ENCODE measurements around the gene SART3. TPM values are rescaled to one million over a fixed set of nuclear protein-coding genes. Genes with fewer than 3 reads are reported as not detected.

SART3 gene
- polyA plus RNA-seq, 1 of the 3 experiments (the other 2 are of a cell fraction): 28.9 TPM

DNA sequence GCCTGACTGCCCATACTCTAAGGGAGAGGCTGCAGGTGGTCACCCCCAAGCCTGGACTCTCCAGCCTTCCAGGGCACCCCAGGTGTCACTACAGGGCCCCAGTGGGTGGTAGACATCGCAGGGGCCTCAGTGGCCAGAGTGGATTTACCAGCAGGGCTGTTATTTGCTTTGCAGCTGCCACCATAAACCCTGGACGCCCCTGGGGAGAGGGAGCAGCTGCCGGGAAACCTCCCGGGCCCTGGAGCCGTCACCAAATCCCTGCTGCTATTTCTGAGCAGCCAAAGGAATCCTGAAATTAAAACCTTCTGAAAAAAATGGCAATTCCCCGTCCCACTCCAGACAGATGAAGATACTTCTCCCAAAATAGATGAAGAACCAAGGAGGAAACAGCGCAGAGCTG is 23.0 kb upstream of the SART3 start:
- H3K4me2 ChIP-seq: no peak overlapping the region

DNA sequence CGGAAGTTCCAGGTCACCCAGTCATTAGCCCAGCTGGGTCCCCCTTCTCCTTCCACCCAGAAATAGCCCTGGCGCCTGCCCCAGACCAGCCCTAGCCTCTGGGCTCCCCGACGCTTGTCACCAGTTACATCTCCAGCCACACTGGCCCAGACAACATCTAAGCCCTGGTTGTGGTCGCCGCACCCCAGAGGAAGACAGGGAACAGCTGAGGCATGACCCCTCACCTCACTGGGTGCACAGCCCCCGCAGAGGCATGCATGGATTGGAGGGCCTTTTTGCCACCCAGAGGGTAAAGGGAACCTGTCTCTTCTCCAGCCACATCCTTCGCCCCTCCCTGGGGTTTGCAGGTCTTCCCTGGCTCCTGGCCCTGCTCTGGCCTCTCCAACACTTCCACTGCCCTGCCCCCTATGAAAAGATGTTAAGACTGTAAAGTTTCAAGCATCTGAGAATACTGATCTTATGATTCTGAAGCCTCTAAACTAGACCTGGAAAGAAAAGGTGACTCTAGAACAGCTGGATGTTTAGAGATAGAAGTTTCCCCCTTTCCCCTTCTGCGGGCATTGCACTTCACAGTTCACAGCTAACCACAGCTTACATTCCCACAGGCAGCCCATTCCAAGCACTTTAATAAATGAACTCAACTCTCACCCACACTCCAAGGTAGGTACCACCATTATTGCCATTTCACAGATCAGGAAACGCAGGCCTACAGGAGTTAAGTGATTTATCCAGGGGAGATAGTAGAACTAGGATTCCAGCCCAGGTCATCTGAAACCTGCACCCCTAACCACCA is 22.2 kb upstream of the SART3 start:
- Histone ChIP-seq H3K9me3 (no peaks in the 10 kb centered on the region), H3K36me3 (replicated peaks in 1 of 2; ENCODE audit: control insufficient read depth in 1 of 2, insufficient read depth in 2 of 2, low read length in 1 of 2) (no peaks in the 10 kb centered on the region), H3K4me1 (ENCODE audit: control insufficient read depth in 1 of 2, insufficient read depth in 2 of 2, low read depth in 1 of 2, low read length in 1 of 2) (peaks cover 0 to 5% of the 10 kb centered on the region in 2 experiments; a peak in 1 of 4 replicates), H3K27ac (ENCODE audit: low read depth in 2 of 2, low read length in 1 of 2) (no peak overlapping the region), H3K27me3 (ENCODE audit: insufficient read depth) (no peaks in the 10 kb centered on the region), H3K9me2 (no peaks in the 10 kb centered on the region), H3K79me2 (ENCODE audit: insufficient read depth) (no peaks in the 10 kb centered on the region), H3K9ac (no peak overlapping the region), H3K4me3 (ENCODE audit: low read depth in 2 of 2, low read length in 1 of 2) (no peak overlapping the region), H3F3A (replicated peaks; ENCODE audit: insufficient read depth) (no peaks in the 10 kb centered on the region), H4K20me1 (ENCODE audit: insufficient read depth) (no peaks in the 10 kb centered on the region), H3K4me2 (no peak overlapping the region), H2AFZ (ENCODE audit: low read depth) (no peak overlapping the region)
- CTCF ChIA-PET: interaction anchor here (1.6 to 4.7 kb wide), 3 partner anchors 12 to 34 kb away, joined by 4 to 38 read pairs (median 8); no protein-coding TSS in a partner anchor
- POLR2A ChIA-PET: no interaction called here
- 87% methylated on average over 10 of the region's 10 CpGs for WGBS (ENCODE audit: low lambda C conversion rate)
- no peak for DNase-seq
- no peak for TF ChIP-seq YY1 (IDR thresholded peaks at IDR 0.05; ENCODE audit: low read depth)
- TF ChIP-seq RAD21 (IDR thresholded peaks at IDR 0.05; ENCODE audit: low read length): no peak
- no peak for TF ChIP-seq TEAD4 (IDR thresholded peaks at IDR 0.05; ENCODE audit: borderline replicate concordance, insufficient read depth)
- no peak for TF ChIP-seq USF1 (IDR thresholded peaks at IDR 0.05; ENCODE audit: borderline replicate concordance, low read depth)
- TF ChIP-seq, protein P1, sequence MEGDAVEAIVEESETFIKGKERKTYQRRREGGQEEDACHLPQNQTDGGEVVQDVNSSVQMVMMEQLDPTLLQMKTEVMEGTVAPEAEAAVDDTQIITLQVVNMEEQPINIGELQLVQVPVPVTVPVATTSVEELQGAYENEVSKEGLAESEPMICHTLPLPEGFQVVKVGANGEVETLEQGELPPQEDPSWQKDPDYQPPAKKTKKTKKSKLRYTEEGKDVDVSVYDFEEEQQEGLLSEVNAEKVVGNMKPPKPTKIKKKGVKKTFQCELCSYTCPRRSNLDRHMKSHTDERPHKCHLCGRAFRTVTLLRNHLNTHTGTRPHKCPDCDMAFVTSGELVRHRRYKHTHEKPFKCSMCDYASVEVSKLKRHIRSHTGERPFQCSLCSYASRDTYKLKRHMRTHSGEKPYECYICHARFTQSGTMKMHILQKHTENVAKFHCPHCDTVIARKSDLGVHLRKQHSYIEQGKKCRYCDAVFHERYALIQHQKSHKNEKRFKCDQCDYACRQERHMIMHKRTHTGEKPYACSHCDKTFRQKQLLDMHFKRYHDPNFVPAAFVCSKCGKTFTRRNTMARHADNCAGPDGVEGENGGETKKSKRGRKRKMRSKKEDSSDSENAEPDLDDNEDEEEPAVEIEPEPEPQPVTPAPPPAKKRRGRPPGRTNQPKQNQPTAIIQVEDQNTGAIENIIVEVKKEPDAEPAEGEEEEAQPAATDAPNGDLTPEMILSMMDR (IDR thresholded peaks at IDR 0.05): no peak
- TF ChIP-seq ELF1 (IDR thresholded peaks at IDR 0.05): no peak
- TF ChIP-seq MEF2A (IDR thresholded peaks at IDR 0.05; ENCODE audit: borderline replicate concordance, low read depth): no peak
- no peak for TF ChIP-seq ZBTB33 (IDR thresholded peaks at IDR 0.05; ENCODE audit: borderline replicate concordance, low read depth)
- TF ChIP-seq POLR2AphosphoS5 (IDR thresholded peaks at IDR 0.05; ENCODE audit: low read depth, low read length): no peak
- TF ChIP-seq JUND (IDR thresholded peaks at IDR 0.05): no peak

More for the DNA sequence above, 23.0 kb upstream of the SART3 start:
- Histone ChIP-seq H3K9me3 (no peaks in the 10 kb centered on the region), H3K36me3 (replicated peaks in 1 of 2; ENCODE audit: control insufficient read depth in 1 of 2, insufficient read depth in 2 of 2, low read length in 1 of 2) (no peaks in the 10 kb centered on the region), H2AFZ (ENCODE audit: low read depth) (no peak overlapping the region), H3K4me3 (ENCODE audit: low read depth in 2 of 2, low read length in 1 of 2) (no peak overlapping the region), H3K4me1 (ENCODE audit: control insufficient read depth in 1 of 2, insufficient read depth in 2 of 2, low read depth in 1 of 2, low read length in 1 of 2) (peaks cover 0 to 10% of the 10 kb centered on the region in 2 experiments; a peak in 1 of 4 replicates), H3K27ac (ENCODE audit: low read depth in 2 of 2, low read length in 1 of 2) (no peak overlapping the region), H4K20me1 (ENCODE audit: insufficient read depth) (no peaks in the 10 kb centered on the region), H3F3A (replicated peaks; ENCODE audit: insufficient read depth) (no peaks in the 10 kb centered on the region), H3K9me2 (no peaks in the 10 kb centered on the region), H3K9ac (no peak overlapping the region), H3K79me2 (ENCODE audit: insufficient read depth) (no peaks in the 10 kb centered on the region), H3K27me3 (ENCODE audit: insufficient read depth) (no peaks in the 10 kb centered on the region)
- WGBS (ENCODE audit: low lambda C conversion rate): 82% methylated on average over 7 of the region's 7 CpGs
- TF ChIP-seq, protein P2, sequence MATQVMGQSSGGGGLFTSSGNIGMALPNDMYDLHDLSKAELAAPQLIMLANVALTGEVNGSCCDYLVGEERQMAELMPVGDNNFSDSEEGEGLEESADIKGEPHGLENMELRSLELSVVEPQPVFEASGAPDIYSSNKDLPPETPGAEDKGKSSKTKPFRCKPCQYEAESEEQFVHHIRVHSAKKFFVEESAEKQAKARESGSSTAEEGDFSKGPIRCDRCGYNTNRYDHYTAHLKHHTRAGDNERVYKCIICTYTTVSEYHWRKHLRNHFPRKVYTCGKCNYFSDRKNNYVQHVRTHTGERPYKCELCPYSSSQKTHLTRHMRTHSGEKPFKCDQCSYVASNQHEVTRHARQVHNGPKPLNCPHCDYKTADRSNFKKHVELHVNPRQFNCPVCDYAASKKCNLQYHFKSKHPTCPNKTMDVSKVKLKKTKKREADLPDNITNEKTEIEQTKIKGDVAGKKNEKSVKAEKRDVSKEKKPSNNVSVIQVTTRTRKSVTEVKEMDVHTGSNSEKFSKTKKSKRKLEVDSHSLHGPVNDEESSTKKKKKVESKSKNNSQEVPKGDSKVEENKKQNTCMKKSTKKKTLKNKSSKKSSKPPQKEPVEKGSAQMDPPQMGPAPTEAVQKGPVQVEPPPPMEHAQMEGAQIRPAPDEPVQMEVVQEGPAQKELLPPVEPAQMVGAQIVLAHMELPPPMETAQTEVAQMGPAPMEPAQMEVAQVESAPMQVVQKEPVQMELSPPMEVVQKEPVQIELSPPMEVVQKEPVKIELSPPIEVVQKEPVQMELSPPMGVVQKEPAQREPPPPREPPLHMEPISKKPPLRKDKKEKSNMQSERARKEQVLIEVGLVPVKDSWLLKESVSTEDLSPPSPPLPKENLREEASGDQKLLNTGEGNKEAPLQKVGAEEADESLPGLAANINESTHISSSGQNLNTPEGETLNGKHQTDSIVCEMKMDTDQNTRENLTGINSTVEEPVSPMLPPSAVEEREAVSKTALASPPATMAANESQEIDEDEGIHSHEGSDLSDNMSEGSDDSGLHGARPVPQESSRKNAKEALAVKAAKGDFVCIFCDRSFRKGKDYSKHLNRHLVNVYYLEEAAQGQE (IDR thresholded peaks at IDR 0.05; ENCODE audit: low read depth, low read length): no peak
- no peak for TF ChIP-seq FOSL2 (IDR thresholded peaks at IDR 0.05; ENCODE audit: borderline replicate concordance, low read depth)
- TF ChIP-seq RFX5 (IDR thresholded peaks at IDR 0.05; ENCODE audit: low read length): no peak
- TF ChIP-seq CHD2 (IDR thresholded peaks at IDR 0.05; ENCODE audit: low read length, partially characterized antibody): no peak
- no peak for TF ChIP-seq EZH2phosphoT487 (IDR thresholded peaks at IDR 0.05; ENCODE audit: borderline replicate concordance, low read depth)
- no peak for TF ChIP-seq NRF1 (IDR thresholded peaks at IDR 0.05; ENCODE audit: low read depth, low read length)
- ChIA-PET CTCF (interaction anchor here (1.8 to 4.7 kb wide), 2 partner anchors 15 to 34 kb away, joined by 4 to 38 read pairs; no protein-coding TSS in a partner anchor), POLR2A (no interaction called here)
- DNase-seq: no peak
